Measurements from ENCODE around the gene ETNK2.
A peak's percentile ranks its signal among the peaks of the same experiment; 100 is the strongest.

Gene ETNK2

GRCh38 chr1:204174958-204175357 is 23.1 kb upstream of the ETNK2 start:
- no peak for DNase-seq

GRCh38 chr1:204172404-204173029 is 20.7 kb upstream of the ETNK2 start:
- DNase-seq, result no peak

- DNase-seq, result no peak
These were observed 19.9 kb upstream of the ETNK2 start for GRCh38 chr1:204171751-204172178.

- DNase-seq, result no peak
These were observed 18.8 kb upstream of the ETNK2 start for GRCh38 chr1:204170494-204171155.

- DNase-seq, result no peak
These were observed 18.0 kb upstream of the ETNK2 start for GRCh38 chr1:204169858-204170257.

- DNase-seq, result no peak
These were observed 15.9 kb upstream of the ETNK2 start for GRCh38 chr1:204167730-204168129.

GRCh38 chr1:204166219-204166618 is 14.4 kb upstream of the ETNK2 start, which contains the start of gene REN:
REN (minus strand) TSS chr1:204166337; CDS start chr1:204166293, 44 bp downstream.
- DNase-seq, result no peak

GRCh38 chr1:204162494-204163074 is 10.7 kb upstream of the ETNK2 start:
- DNase-seq, result peak; percentile 84

- DNase-seq, result no peak
These were observed 10.0 kb upstream of the ETNK2 start for GRCh38 chr1:204161609-204162493.

GRCh38 chr1:204157962-204158361 is 6.1 kb upstream of the ETNK2 start:
- DNase-seq, result no peak

GRCh38 chr1:204155881-204156280 is 4.0 kb upstream of the ETNK2 start:
- DNase-seq, result no peak

- no peak for DNase-seq
These were observed 2.9 kb upstream of the ETNK2 start for GRCh38 chr1:204154568-204155255.

GRCh38 chr1:204153667-204154066 is 1.8 kb upstream of the ETNK2 start:
- DNase-seq, result no peak

- no peak for DNase-seq
These were observed 633 bp upstream of the ETNK2 start for GRCh38 chr1:204152310-204153044.

GRCh38 chr1:204150702-204151551 is 917 bp downstream of the ETNK2 start:
- no peak for DNase-seq

- no peak for DNase-seq
These were observed 1.9 kb downstream of the ETNK2 start for GRCh38 chr1:204149635-204150565.

- DNase-seq, result no peak
These were observed 2.7 kb downstream of the ETNK2 start for GRCh38 chr1:204149107-204149506.

GRCh38 chr1:204147406-204148383 is 4.1 kb downstream of the ETNK2 start:
- no peak for DNase-seq

Measured in activated T-cell treated with anti-CD3 and anti-CD28 coated beads, Interleukin-2, amount 50 U/mL, for 1 hour (primary cell).